HepG2 (cell line): ENCODE data around the gene EMILIN1.

Experiments used
- ATF7 ChIP-seq, 2 experiments: fragments of 450-650 bp in 1 of 2; sonication (generic) in 1 of 2; formaldehyde crosslinking in 1 of 2; IDR thresholded peaks; 2 replicates each; pipeline versions ENCODE4 v1.4.0 to v1.6.1; 2016 to 2020; ENCODE audit warnings: antibody characterized with exemption in 1 of 2, mild to moderate bottlenecking in 1 of 2, missing genetic modification reagents in 1 of 2
- CBX5 ChIP-seq: sonication (generic); formaldehyde crosslinking; IDR thresholded peaks from 2 replicates; pipeline ENCODE4 v1.4.0; 2020; ENCODE audit warnings: missing genetic modification reagents, borderline replicate concordance
- EZH2 ChIP-seq: conservative IDR thresholded peaks from 2 replicates; pipeline ENCODE4 v1.6.1; 2012; ENCODE audit warnings: mild to moderate bottlenecking, low read depth, low read length, moderate library complexity
- HMG20B ChIP-seq: conservative IDR thresholded peaks from 2 replicates; pipeline ENCODE4 v1.6.1; 2016; ENCODE audit warnings: missing genetic modification reagents, missing compliant biosample characterization
- TCF7 ChIP-seq: sonication (generic); IDR thresholded peaks from 2 replicates; pipeline ENCODE4 v1.6.1; 2016; ENCODE audit warnings: antibody characterized with exemption, low read depth
- ZNF10 ChIP-seq: sonication (generic); formaldehyde crosslinking; IDR thresholded peaks from 2 replicates; pipeline ENCODE4 v1.4.0; 2020; ENCODE audit warnings: mild to moderate bottlenecking, low read depth, missing genetic modification reagents, borderline replicate concordance
- ZNF263 ChIP-seq: sonication (generic); formaldehyde crosslinking; IDR thresholded peaks from 2 replicates; pipeline ENCODE4 v1.4.0; 2020; ENCODE audit warnings: missing genetic modification reagents
- ZNF331 ChIP-seq: sonication (generic); formaldehyde crosslinking; IDR thresholded peaks from 2 replicates; pipeline ENCODE4 v1.4.0; 2020; ENCODE audit warnings: missing genetic modification reagents

- TF ChIP-seq HMG20B (CRISPR knock-in tag) (no peak), ATF7 (IDR thresholded peaks at IDR 0.05) (no peak), ATF7 (CRISPR knock-in tag; IDR thresholded peaks at IDR 0.05) (no peak), ZNF331 (CRISPR knock-in tag) (no peak), TCF7 (no peak), ZNF10 (no peak), EZH2 (no peak), ZNF263 (0 out of 2 replicates have a peak, but pooled peaks have one; percentile 0), CBX5 (CRISPR knock-in tag) (no peak)
Observed at GRCh38 chr2:27078267-27079194, at the start of gene EMILIN1.
